ENCODE data around the gene TRPV4.
A peak's percentile ranks its signal among the peaks of the same experiment; 100 is the strongest.

Gene TRPV4

GRCh38 chr12:109804820-109805761 is 28.1 kb downstream of the TRPV4 start:
- peak; percentile 25 for DNase-seq

- DNase-seq, result no peak
These were observed 29.5 kb downstream of the TRPV4 start for GRCh38 chr12:109803678-109804077.

- DNase-seq, result no peak
These were observed 30.4 kb downstream of the TRPV4 start for GRCh38 chr12:109802828-109803227.

GRCh38 chr12:109800536-109800935 is 32.7 kb downstream of the TRPV4 start:
- no peak for DNase-seq

GRCh38 chr12:109798691-109799090 is 34.5 kb downstream of the TRPV4 start:
- no peak for DNase-seq

GRCh38 chr12:109797905-109798669 is 35.1 kb downstream of the TRPV4 start:
- peak; percentile 55 for DNase-seq

GRCh38 chr12:109796057-109796456 is 37.1 kb downstream of the TRPV4 start:
- DNase-seq, result no peak

GRCh38 chr12:109795023-109795422 is 38.2 kb downstream of the TRPV4 start:
- no peak for DNase-seq

- no peak for DNase-seq
These were observed 39.2 kb downstream of the TRPV4 start for GRCh38 chr12:109793826-109794501.

GRCh38 chr12:109793411-109793810 is 39.8 kb downstream of the TRPV4 start:
- DNase-seq, result no peak

- DNase-seq, result no peak
These were observed 40.2 kb downstream of the TRPV4 start for GRCh38 chr12:109792992-109793391.

- no peak for DNase-seq
These were observed 43.6 kb downstream of the TRPV4 start for GRCh38 chr12:109789526-109790048.

GRCh38 chr12:109786799-109787198 is 46.4 kb downstream of the TRPV4 start:
- DNase-seq, result no peak

GRCh38 chr12:109785854-109786253 is 47.3 kb downstream of the TRPV4 start:
- DNase-seq, result no peak

GRCh38 chr12:109783965-109784244 is 49.3 kb downstream of the TRPV4 start:
- no peak for DNase-seq

- DNase-seq, result no peak
These were observed 49.8 kb downstream of the TRPV4 start for GRCh38 chr12:109783135-109783964.

- no peak for DNase-seq
These were observed 50.9 kb downstream of the TRPV4 start for GRCh38 chr12:109782326-109782703.

- no peak for DNase-seq
These were observed 51.4 kb downstream of the TRPV4 start for GRCh38 chr12:109781668-109782325.

GRCh38 chr12:109779382-109779781 is 53.8 kb downstream of the TRPV4 start:
- DNase-seq, result no peak

- no peak for DNase-seq
These were observed 54.5 kb downstream of the TRPV4 start for GRCh38 chr12:109778684-109779083.

- DNase-seq, result peak; percentile 20
These were observed 55.7 kb downstream of the TRPV4 start for GRCh38 chr12:109777544-109777943.

GRCh38 chr12:109776624-109777023 is 56.6 kb downstream of the TRPV4 start:
- no peak for DNase-seq

Measured in GDM1 (cell line).